HG02938 (cell line): ENCODE measurements around the gene PLAGL1.
"Not testable (repeated sequence)": the region's sequence is repeated elsewhere in the genome, so short reads cannot be mapped to it uniquely, and the experiment has no call there.

Experiments used
- ATAC-seq: cut with Tn5 transposase; IDR thresholded peaks from one replicate; pipeline ENCODE4 v1.9.1; 2021; ENCODE audit warnings: mild to moderate bottlenecking, moderate library complexity; ENCODE audit not compliant: unreplicated experiment

The PLAGL1 gene

DNA sequence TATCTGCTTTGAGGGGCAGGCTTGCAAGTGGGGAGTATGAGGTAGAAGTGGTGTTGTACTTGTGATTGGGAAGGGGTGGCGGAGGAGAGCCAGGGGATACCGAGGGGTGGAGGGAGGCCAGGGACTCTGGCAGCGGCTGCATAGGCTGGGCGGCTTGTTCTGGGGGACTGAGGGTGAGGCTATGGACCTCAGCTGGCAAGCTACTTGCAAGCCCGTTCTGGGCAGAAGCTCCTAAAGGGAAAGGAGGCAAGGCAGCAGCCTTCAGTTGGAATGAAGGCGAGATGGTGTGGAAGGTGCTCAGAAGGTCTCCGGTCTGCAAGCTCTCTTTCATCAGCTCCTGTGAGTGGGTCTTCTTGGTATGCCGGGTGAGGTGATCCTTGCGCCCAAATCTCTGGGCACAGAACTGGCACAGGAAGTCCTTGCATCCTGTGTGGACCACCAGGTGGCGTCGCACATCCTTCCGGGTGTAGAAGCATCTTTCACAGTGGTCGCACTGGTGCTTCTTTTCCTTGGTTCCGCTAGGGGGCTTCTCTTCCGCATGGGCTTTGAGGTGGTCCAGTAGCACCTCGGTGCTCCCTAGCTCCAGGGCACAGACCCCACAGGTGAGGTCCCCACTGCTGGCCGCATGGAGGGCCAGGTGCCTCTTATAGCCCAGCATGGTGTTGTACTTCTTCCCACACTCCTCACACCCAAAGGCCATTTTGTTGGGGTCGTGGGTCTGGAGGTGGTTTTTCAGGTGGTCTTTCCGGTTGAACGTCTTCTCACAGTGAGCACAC, 66.0 kb downstream of the PLAGL1 start:
- peak; percentile 40 for ATAC-seq

DNA sequence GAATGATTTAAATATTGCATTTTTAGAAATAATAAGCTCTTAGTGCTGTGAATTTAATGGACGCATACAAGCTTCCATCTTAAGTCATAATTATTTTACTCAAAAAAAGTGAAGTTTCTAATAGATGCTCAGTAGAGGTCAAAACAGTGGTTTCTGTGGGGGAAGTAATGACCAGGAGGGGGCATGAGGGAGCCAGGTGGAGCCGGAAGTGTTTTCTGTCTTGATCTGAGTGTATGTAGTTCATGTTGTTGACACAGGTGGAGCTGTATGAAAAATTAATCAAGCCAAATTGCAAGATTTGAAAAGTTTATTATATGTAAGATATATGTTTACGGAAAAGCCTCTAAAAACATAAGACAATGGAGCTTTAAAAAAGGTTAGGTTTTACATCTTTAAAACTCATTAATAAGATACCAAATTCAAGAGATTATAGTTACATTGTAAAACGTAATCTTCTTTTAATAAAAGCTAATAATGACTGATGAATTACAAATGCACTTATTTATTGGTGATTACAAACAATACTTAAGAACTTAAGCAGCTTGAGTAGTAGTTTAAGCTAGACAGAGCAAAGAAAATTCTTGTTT, 68.0 kb downstream of the PLAGL1 start:
- ATAC-seq, result peak; percentile 99

DNA sequence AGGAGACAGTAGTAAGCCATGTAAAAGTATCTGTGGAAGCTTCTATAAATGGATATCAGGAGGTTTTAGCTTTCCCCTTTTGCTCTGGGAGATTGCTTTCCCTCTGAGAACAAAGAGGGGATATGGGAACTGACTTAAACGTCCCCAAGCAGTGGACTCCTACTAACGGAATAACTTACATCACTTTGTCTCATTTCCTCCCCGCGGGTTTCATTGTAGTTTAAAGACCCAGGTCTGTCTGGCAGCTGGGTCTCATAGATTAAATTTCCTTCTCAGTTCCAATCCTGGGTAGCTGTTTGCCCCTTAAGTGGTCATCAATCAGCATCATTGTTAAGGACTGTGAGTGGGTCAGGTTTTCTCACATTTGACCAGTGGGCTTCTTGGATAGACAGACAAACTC, 68.7 kb downstream of the PLAGL1 start:
- ATAC-seq, result no peak

DNA sequence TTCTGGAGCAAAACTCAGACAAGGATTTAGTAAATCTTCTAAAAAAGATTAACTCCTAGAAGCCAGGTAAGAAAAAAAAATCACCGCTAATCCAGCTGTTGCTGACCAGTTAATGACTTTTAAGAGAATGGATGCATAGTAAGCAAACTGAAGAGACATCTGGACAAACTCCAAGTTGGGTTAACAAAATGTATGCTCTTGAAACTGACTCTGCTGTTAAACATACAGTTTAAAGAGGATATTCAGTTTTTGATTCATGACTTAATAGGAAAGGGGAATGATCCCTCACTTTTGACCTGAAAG, 70.4 kb downstream of the PLAGL1 start:
- ATAC-seq, result no peak

DNA sequence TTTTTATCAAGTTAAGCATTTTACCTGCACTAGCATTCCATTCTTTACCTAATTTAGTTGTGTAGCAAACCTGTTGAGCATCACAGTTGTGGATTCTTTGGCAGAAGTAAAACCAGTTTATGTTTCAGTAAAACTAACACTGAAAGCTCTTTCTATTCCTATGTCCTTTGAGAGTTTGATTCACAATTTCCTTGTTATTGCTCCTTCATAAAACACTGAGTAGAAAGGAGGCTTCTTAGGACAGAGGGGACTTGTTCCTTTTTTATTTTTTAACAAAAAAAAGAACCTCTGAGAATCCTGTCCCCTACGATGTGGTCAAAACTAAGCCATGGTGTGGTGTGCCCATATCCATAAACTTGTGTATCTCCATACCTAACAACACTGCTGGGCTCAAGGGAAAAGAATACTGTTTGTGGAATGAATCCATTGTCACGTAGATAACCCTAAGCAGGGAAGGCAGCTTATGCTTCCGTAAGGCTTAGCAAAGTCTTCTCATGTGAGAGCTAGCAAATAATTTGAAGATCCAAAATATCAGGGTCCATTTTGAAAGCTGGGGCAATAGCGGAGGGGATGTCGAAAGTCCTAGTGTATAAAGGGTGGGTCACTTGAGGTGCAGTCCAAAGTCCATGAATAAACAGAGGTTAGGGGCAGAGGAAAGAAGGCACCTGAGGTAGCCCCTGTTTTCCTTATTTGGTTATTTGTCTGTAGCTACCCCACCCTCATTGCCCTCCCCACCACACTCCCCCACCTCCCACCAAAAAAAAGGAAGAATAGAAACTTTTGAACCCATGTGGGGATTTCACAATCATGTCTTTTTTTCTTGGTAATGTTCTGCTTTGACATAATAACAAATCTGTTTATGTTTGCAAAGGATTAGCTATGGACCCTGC, 71.0 kb downstream of the PLAGL1 start:
- no peak for ATAC-seq

DNA sequence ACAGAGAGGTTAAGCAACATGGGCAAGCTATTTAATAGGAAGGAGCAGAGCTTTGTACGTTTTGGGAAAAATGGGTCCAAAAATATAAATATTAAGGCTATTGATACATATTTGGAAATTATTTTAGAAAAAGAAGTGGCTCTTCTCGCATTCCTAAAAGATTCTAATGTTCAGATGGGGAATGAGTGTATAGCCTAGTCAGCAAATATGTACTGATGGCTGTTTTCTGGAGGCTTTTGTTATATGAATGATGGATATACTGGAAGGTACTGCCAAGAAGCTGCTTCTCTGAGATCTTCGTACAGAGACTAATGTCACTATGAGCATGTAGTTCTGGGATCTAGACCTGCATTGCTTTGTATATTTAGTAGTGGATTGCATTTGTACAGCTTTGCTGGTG, 71.7 kb downstream of the PLAGL1 start:
- ATAC-seq, result no peak

DNA sequence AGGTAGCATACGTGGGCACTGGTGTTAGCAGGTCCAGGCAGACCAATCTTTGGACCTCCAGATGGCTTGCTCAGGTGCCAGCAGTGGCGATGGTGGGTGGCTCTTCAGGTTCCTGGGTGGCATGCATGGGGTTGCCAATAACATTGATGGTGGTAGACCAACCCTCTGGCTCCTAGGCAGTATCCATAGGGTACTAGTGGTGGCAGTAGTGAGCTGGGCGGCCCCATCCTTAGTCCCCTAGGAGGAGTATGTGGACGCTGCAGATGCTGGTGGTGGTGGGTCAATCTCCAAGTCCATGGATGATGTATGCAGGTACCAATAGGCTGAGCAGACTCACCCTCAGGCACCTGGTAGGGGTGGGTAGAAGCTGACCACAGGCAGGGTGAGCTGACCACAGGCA, 73.2 kb downstream of the PLAGL1 start:
- ATAC-seq, result no peak

DNA sequence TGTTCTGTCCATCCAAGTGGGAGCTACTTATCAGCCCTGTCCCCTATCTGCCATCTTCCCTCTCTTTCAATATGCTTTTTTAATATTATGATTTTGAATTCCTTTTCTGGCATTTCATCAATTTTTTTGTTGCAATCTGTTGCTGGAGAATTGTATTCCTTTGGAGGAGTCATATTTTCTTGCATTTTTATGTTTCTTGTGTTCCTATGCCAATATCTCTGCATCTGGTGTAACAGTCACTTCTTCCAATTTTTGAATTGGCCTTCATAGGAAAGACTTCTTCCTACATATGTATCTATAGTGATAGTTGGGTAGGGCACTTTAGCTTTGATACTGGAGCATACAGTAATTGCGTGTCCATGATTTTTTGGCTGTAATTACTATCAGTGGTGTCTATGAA, 73.7 kb downstream of the PLAGL1 start:
- ATAC-seq, result no peak

DNA sequence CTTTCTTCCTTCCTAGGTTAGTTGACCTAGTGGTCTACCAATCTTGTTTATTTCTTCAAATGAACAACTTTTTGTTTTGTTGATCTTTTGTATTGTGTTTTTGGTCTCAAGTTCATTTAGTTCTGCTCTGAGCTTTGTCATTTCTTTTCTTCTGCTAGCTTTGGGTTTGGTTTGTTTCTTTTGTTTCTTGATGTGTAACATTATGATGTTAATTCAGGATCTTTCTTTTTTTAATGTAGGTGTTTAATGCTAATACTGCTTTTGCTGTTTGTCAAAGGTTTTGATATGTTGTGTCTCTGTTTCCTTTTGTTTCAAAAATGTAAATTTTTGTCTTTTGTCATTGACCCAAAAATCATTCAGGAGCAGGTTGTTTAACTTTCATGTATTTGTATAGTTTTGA, 78.1 kb downstream of the PLAGL1 start:
- no peak for ATAC-seq

DNA sequence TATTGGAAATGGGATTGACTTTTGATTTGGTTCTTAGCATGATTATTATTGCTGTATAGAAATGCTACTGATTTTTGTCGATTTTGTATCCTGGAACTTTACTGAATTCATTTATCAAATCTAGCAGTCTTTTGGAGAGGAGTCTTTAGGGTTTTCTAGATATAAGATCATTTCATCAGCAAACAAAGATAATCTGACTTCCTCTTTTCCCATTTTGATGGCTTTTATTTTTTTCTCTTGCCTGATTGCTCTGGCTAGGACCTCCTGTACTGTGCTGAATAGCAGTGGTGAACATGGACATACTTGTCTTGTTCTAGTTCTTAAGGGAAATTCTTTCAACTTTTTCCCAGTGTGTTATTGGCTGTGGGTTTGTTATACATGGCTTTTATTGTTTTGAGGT, 79.2 kb downstream of the PLAGL1 start:
- ATAC-seq, result no peak

DNA sequence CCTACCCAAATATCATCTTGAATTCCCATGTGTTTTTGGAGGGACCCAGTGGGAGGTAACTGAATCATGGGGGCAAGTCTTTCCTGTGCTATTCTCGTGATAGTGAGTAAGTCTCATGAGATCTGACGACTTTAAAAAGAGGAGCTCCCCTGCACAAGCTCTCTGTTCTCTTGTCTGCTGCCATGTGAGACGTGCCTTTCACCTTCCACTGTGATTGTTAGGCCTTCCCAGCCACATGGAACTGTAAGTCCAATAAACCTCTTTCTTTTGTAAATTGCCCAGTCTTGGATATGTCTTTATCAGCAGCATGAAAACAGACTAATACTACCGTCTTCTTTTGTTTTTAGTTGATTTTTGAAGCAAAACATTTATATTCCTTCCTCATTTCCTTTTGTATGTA, 91.0 kb downstream of the PLAGL1 start:
- ATAC-seq, result not testable (repeated sequence)

DNA sequence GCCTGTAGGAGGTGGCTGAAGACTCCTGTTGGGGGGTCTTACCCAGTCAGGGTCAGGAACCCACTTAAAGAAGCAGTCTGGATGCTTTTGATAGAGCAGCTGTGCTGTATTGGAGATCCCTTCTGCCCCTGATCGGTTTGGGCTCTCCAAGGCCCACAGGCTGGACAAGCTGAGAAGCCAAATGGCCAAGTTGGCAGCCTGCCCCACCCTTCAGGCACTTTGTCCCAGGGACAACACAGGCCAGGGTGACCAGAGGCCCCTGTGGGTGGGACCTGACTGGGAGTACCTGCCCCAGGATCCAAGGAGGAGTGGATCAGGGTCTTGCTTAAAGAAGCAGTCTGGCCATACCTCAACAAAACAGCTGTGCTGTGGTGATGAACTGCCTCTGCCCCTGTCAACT, 95.4 kb downstream of the PLAGL1 start:
- ATAC-seq, result no peak

DNA sequence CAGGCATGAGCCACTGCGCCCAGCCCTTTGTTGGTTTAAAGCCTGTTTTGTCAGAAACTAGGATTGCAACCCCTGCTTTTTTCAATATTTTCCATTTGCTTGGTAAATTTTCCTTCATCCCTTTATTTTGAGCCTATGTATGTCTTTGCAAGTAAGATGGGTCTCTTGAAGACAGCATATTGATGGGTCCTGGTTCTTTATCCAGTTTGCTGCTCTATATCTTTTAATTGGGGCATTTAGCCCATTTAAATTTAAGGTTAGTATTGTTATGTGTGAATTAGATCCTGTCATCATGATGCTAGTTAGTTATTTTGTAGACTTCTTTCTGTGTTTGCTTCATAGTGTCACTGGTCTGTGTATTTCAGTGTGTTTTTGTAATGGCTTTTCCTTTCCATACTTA, 97.0 kb downstream of the PLAGL1 start:
- ATAC-seq, result no peak

DNA sequence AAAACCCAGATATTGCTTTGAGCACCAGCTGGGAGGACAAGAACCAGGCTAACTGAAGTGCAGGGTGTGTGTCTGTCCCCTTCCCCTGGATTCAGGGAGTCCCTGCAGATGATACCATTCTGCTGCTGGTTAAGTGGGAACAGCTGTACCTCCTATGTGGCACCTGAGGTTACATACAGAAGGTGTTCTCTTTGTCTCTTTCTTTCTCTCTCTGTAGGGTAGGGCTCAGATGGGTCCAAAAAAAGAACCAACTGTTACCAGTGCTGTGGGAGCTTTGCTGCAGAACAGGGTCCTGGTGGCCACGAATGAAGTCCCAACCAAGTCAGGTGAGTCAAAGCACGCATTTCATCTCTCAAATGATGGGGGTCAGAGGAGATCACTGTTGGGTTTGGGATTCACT, 105.2 kb downstream of the PLAGL1 start:
- ATAC-seq, result no peak

DNA sequence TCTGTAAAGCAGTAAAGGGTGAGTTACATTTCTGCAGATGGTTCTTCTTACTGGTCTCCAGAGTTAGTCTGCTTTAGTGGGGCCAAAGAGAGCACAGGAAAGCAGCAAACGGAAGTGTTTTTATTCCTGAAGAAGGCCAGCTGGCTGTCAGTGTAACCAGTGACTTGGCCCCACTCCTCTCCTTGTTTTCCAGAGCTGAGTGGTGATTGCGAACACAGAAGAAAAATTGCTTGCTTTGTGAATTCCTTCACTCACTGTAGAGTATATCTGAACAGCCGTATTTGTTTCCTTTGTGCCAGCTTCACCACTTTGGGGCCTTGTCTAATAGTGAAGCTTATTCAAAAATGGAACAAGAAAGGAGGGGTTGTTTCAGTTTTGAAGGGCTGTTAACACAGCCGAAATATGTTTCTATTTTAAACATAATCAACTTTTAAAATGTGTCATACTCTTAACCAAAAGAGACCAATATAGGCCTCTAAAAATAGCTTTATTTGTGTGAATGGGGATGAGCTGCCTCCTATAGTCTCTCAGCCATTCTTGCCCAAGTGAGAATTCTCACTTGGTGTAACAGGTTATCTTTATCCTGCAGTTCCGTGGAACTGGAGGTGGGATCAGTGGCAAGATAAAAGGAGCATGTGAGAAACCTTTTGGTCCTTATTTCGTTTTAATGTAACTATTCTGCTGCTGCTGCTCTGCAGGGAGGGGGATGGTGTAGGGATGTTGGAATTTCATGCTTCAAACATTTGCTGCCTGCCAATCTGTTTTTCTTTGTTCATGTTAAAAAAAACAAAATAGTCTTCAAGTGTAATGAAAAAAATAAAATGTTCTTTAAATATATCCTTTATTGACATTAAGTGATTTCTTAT, 105.9 kb downstream of the PLAGL1 start:
- peak; percentile 98 for ATAC-seq

DNA sequence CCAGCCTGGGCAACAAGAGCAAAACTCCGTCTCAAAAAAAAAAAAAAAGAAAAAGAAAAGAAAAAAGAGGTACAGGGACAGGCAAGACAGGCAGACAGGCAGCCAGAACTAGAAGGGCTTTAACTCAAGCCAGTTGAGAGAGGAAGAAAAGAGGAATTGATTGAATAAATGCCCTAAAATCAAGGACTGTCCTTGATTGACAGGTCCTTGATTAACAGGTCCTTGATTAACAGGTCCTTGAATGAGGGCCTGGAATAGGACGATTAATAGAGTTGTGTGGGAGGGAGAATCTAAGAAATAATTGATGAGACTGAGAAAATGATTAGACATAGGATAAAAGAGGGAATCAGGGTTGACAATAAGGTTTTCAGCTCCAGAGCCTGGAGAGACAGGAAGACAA, 107.7 kb downstream of the PLAGL1 start:
- ATAC-seq, result no peak

DNA sequence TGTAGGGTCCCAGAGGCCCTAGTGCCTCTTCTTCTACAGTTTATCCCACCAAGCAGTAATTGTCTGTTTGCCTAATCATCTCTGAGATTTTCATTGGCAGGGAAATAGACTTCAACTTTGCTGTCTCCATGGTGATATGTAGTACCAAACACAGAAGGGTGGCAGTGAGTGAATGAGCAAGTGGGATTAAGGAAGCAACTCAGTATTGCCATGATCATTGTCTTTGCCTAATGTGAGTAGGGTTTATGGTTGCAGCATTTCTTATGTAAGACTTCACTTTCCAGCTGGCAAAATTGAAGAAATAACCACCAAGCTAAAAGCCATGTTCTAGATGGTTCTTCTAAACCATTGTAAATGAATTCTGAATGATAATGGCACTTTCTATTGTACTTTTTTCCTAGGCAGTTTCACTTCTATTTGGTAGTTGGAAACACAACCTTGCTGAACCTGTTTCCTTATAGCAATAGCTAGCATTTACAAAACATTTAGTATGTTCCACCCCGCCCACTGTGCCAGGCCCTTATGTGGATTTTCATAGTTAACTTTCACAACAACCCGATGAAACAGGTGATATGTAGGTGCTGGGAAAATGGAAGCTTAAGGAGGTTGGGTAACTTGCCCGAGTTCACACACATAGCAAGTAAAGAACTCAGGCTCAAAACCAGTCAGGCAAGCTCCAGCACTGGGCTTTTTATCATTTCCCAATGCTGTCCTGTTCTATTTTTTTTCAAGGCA, 111.8 kb downstream of the PLAGL1 start:
- ATAC-seq, result no peak

DNA sequence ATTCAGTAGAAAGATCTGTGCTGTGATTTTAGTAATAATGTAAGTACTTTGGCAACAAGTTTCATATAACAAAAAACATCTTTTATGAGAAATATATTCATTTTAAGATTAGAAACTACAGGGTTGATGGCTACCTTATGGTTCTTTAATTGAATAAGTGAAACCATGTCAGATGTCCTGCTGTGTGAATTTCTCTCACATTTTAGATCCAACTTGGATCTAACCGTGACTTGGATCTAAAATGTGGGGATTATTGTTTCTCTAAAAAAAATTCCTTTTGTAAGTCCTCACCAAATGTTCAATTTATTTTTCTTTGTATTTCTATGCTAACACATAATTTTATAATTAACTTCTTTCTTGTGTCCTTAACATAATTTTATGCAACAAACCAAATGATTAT, 113.4 kb downstream of the PLAGL1 start:
- no peak for ATAC-seq
